PFSK-1 (cell line): ENCODE data around the gene SEC11C.

ENCODE experiments used
- FOXP2 ChIP-seq: optimal IDR thresholded peaks from 2 replicates; pipeline ENCODE3; 2011; ENCODE audit warnings: borderline replicate concordance, control low read depth, inconsistent platforms; ENCODE audit not compliant: insufficient read depth; ENCODE audit errors: extremely low read length, extremely low read depth
- POLR2AphosphoS5 ChIP-seq: IDR thresholded peaks from 2 replicates; pipeline ENCODE4 v1.6.1; 2012; ENCODE audit warnings: low read depth, mild to moderate bottlenecking, control low read depth, low read length, moderate library complexity
- REST ChIP-seq, 2 experiments: IDR thresholded peaks; 2 replicates each; pipeline versions ENCODE4 v1.6.1 to v1.8.0; 2011 to 2012; ENCODE audit warnings: low read depth in 2 of 2, low read length in 2 of 2, control low read depth in 1 of 2, inconsistent platforms in 1 of 2, mild to moderate bottlenecking in 1 of 2, moderate library complexity in 1 of 2; ENCODE audit not compliant: insufficient read depth in 1 of 2
- SIN3A ChIP-seq: IDR thresholded peaks from 2 replicates; pipeline ENCODE4 v1.6.1; 2012; ENCODE audit warnings: mild to moderate bottlenecking, low read length, moderate library complexity, borderline replicate concordance; ENCODE audit not compliant: insufficient read depth
- TAF1 ChIP-seq: IDR thresholded peaks from 2 replicates; pipeline ENCODE4 v1.6.1; 2012; ENCODE audit warnings: low read length, control low read depth, borderline replicate concordance; ENCODE audit not compliant: insufficient read depth

SEC11C gene

GRCh38 chr18:59143441-59143840, 3.8 kb downstream of the SEC11C start:
- TF ChIP-seq POLR2AphosphoS5 (no peak), REST (IDR thresholded peaks at IDR 0.05; ENCODE audit: insufficient read depth in 1 of 2, low read depth in 2 of 2, low read length in 2 of 2) (no peak), FOXP2 (no peak), TAF1 (no peak), SIN3A (no peak)

GRCh38 chr18:59144483-59144882, 4.8 kb downstream of the SEC11C start:
- TF ChIP-seq REST (IDR thresholded peaks at IDR 0.05; ENCODE audit: insufficient read depth in 1 of 2, low read depth in 2 of 2, low read length in 2 of 2) (no peak), SIN3A (no peak), TAF1 (no peak)

- no peak for TF ChIP-seq POLR2AphosphoS5
- no peak for TF ChIP-seq FOXP2
- no peak for TF ChIP-seq TAF1
- TF ChIP-seq SIN3A = no peak
- TF ChIP-seq REST (IDR thresholded peaks at IDR 0.05; ENCODE audit: insufficient read depth in 1 of 2, low read depth in 2 of 2, low read length in 2 of 2) = no peak
These were observed 5.4 kb downstream of the SEC11C start for GRCh38 chr18:59145055-59145454.

GRCh38 chr18:59148192-59148591, 8.5 kb downstream of the SEC11C start:
- TF ChIP-seq REST (IDR thresholded peaks at IDR 0.05; ENCODE audit: insufficient read depth in 1 of 2, low read depth in 2 of 2, low read length in 2 of 2) = no peak
- no peak for TF ChIP-seq POLR2AphosphoS5
- TF ChIP-seq FOXP2 = no peak
- TF ChIP-seq TAF1 = no peak
- no peak for TF ChIP-seq SIN3A

- no peak for TF ChIP-seq REST (IDR thresholded peaks at IDR 0.05; ENCODE audit: insufficient read depth in 1 of 2, low read depth in 2 of 2, low read length in 2 of 2)
- TF ChIP-seq POLR2AphosphoS5 = no peak
- no peak for TF ChIP-seq TAF1
- TF ChIP-seq FOXP2 = no peak
- TF ChIP-seq SIN3A = no peak
These were observed 9.3 kb downstream of the SEC11C start for GRCh38 chr18:59149007-59149406.
